Measurements from ENCODE around the gene SPRED2. TPM values are rescaled to one million over a fixed set of nuclear protein-coding genes. Genes with fewer than 3 reads are reported as not detected.

Gene SPRED2
- polyA plus RNA-seq (2012; ENCODE audit: missing spikeins), result 8.5 TPM

- peak; percentile 43 for DNase-seq (ENCODE audit: insufficient read length)
- no peak; the same call in 1 of the 2 replicates for TF ChIP-seq POLR2AphosphoS5 (IDR thresholded peaks at IDR 0.05; ENCODE audit: low read depth, low read length)
- 0 out of 2 replicates have a peak, but pooled peaks have one; percentile 41 for TF ChIP-seq TAF1 (IDR thresholded peaks at IDR 0.05; ENCODE audit: borderline replicate concordance, low read depth, low read length)
- TF ChIP-seq POLR2A (IDR thresholded peaks at IDR 0.05; ENCODE audit: low read depth, low read length), result peak; percentile 69; the same call in 1 of the 2 replicates
- peak; percentile 83 for FAIRE-seq
Observed at GRCh38 chr2:65432227-65433190, at the start of gene SPRED2. Gene SPRED2 (minus strand): TSS chr2:65432599. CDS start chr2:65431987, 612 bp downstream.

- DNase-seq (ENCODE audit: insufficient read length) (no peak), FAIRE-seq (no peak)
- TF ChIP-seq TAF1 (IDR thresholded peaks at IDR 0.05; ENCODE audit: borderline replicate concordance, low read depth, low read length) (no peak), POLR2AphosphoS5 (IDR thresholded peaks at IDR 0.05; ENCODE audit: low read depth, low read length) (no peak), POLR2A (IDR thresholded peaks at IDR 0.05; ENCODE audit: low read depth, low read length) (no peak)
Observed at GRCh38 chr2:65481961-65482360, 49.6 kb upstream of the SPRED2 start.

- DNase-seq (ENCODE audit: insufficient read length) (no peak), FAIRE-seq (no peak)
- TF ChIP-seq POLR2A (IDR thresholded peaks at IDR 0.05; ENCODE audit: low read depth, low read length) (no peak), POLR2AphosphoS5 (IDR thresholded peaks at IDR 0.05; ENCODE audit: low read depth, low read length) (no peak), TAF1 (IDR thresholded peaks at IDR 0.05; ENCODE audit: borderline replicate concordance, low read depth, low read length) (no peak)
Observed at GRCh38 chr2:65479524-65479923, 47.1 kb upstream of the SPRED2 start.

GRCh38 chr2:65478498-65479135 lies 46.2 kb upstream of the SPRED2 start:
- no peak for FAIRE-seq

GRCh38 chr2:65477590-65477989 lies 45.2 kb upstream of the SPRED2 start:
- DNase-seq (ENCODE audit: insufficient read length), result no peak
- no peak for TF ChIP-seq POLR2AphosphoS5 (IDR thresholded peaks at IDR 0.05; ENCODE audit: low read depth, low read length)
- TF ChIP-seq POLR2A (IDR thresholded peaks at IDR 0.05; ENCODE audit: low read depth, low read length), result no peak
- FAIRE-seq, result no peak

More at GRCh38 chr2:65478498-65479135, 46.2 kb upstream of the SPRED2 start:
- TF ChIP-seq TAF1 (IDR thresholded peaks at IDR 0.05; ENCODE audit: borderline replicate concordance, low read depth, low read length), result no peak
- TF ChIP-seq POLR2A (IDR thresholded peaks at IDR 0.05; ENCODE audit: low read depth, low read length), result no peak
- DNase-seq (ENCODE audit: insufficient read length), result no peak

GRCh38 chr2:65476778-65477177 lies 44.4 kb upstream of the SPRED2 start:
- FAIRE-seq (no peak), DNase-seq (ENCODE audit: insufficient read length) (no peak)
- no peak for TF ChIP-seq TAF1 (IDR thresholded peaks at IDR 0.05; ENCODE audit: borderline replicate concordance, low read depth, low read length)
- TF ChIP-seq POLR2AphosphoS5 (IDR thresholded peaks at IDR 0.05; ENCODE audit: low read depth, low read length), result no peak
- TF ChIP-seq POLR2A (IDR thresholded peaks at IDR 0.05; ENCODE audit: low read depth, low read length), result no peak

- no peak for TF ChIP-seq TAF1 (IDR thresholded peaks at IDR 0.05; ENCODE audit: borderline replicate concordance, low read depth, low read length)
- no peak for TF ChIP-seq POLR2A (IDR thresholded peaks at IDR 0.05; ENCODE audit: low read depth, low read length)
- TF ChIP-seq POLR2AphosphoS5 (IDR thresholded peaks at IDR 0.05; ENCODE audit: low read depth, low read length), result no peak
- no peak for DNase-seq (ENCODE audit: insufficient read length)
- FAIRE-seq, result no peak
Observed at GRCh38 chr2:65475000-65475399, 42.6 kb upstream of the SPRED2 start.

- FAIRE-seq (no peak), DNase-seq (ENCODE audit: insufficient read length) (no peak)
- TF ChIP-seq TAF1 (IDR thresholded peaks at IDR 0.05; ENCODE audit: borderline replicate concordance, low read depth, low read length) (no peak), POLR2A (IDR thresholded peaks at IDR 0.05; ENCODE audit: low read depth, low read length) (no peak), POLR2AphosphoS5 (IDR thresholded peaks at IDR 0.05; ENCODE audit: low read depth, low read length) (no peak)
Observed at GRCh38 chr2:65473045-65473444, 40.6 kb upstream of the SPRED2 start.

GRCh38 chr2:65471409-65471808 lies 39.0 kb upstream of the SPRED2 start:
- TF ChIP-seq POLR2A (IDR thresholded peaks at IDR 0.05; ENCODE audit: low read depth, low read length) (no peak), TAF1 (IDR thresholded peaks at IDR 0.05; ENCODE audit: borderline replicate concordance, low read depth, low read length) (no peak), POLR2AphosphoS5 (IDR thresholded peaks at IDR 0.05; ENCODE audit: low read depth, low read length) (no peak)
- FAIRE-seq, result no peak
- DNase-seq (ENCODE audit: insufficient read length), result no peak

- TF ChIP-seq TAF1 (IDR thresholded peaks at IDR 0.05; ENCODE audit: borderline replicate concordance, low read depth, low read length), result no peak
- no peak for DNase-seq (ENCODE audit: insufficient read length)
- FAIRE-seq, result no peak
Observed at GRCh38 chr2:65466551-65466950, 34.2 kb upstream of the SPRED2 start.

GRCh38 chr2:65465857-65466256 lies 33.5 kb upstream of the SPRED2 start:
- FAIRE-seq (no peak), DNase-seq (ENCODE audit: insufficient read length) (no peak)
- TF ChIP-seq TAF1 (IDR thresholded peaks at IDR 0.05; ENCODE audit: borderline replicate concordance, low read depth, low read length), result no peak
- no peak for TF ChIP-seq POLR2AphosphoS5 (IDR thresholded peaks at IDR 0.05; ENCODE audit: low read depth, low read length)
- no peak for TF ChIP-seq POLR2A (IDR thresholded peaks at IDR 0.05; ENCODE audit: low read depth, low read length)

- DNase-seq (ENCODE audit: insufficient read length) (no peak), FAIRE-seq (no peak)
- no peak for TF ChIP-seq TAF1 (IDR thresholded peaks at IDR 0.05; ENCODE audit: borderline replicate concordance, low read depth, low read length)
- no peak for TF ChIP-seq POLR2A (IDR thresholded peaks at IDR 0.05; ENCODE audit: low read depth, low read length)
- no peak for TF ChIP-seq POLR2AphosphoS5 (IDR thresholded peaks at IDR 0.05; ENCODE audit: low read depth, low read length)
Observed at GRCh38 chr2:65465124-65465523, 32.7 kb upstream of the SPRED2 start.
